ENCODE measurements around the gene DYTN.

The DYTN gene

GRCh38 chr2:206614811-206615210 is 103.4 kb downstream of the DYTN start:
- DNase-seq (ENCODE audit: low read depth in 2 of 2) = no peak

GRCh38 chr2:206611736-206612135 is 106.5 kb downstream of the DYTN start:
- DNase-seq (ENCODE audit: low read depth in 2 of 2) = no peak

DNA sequence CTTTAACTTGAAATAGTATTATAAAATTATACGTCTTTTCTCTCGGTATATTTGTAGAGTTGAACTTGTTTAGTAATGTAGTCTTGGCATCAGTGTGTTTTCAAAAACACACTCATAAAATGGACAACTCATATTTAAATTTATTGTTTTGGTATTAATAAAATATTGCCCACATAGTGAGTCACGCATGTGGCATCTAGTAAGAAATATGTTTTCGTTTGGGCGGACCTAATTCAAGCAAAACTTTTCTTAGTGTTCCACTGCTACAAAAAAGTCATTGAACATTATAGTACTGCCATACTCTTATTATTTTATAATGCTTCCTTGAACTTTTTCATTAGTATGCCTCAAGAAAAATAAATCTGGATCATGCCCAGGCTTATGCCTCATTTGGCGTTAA is 107.0 kb downstream of the DYTN start:
- no peak for DNase-seq (ENCODE audit: low read depth in 2 of 2)

- DNase-seq (ENCODE audit: low read depth in 2 of 2) = no peak
These were observed 107.7 kb downstream of the DYTN start for GRCh38 chr2:206610451-206610850.

DNA sequence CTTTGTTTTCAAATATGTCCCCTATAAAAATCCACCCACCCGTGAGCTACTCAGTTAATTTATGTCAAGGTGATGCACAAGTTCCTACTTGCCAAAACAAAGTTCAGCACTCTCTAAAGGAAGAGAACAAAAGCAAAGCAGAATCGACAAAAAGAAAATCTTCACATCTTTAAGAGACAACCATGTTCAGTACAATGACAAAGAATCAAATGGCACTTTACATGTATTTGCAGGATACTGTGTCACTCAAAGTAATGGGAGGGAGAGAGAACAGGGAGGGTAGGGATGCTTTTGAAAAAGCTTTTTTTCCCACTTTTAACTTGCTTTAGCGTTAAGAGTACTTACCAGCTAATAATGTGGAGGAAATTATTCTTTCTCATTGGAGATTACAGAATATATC is 115.0 kb downstream of the DYTN start:
- no peak for DNase-seq (ENCODE audit: low read depth in 2 of 2)

Data from stimulated activated CD8-positive, alpha-beta memory T cell treated with anti-CD3 and anti-CD28 coated beads, Interleukin-7, amount 100 ng/mL, for 4 hours (primary cell).